T47D (cell line): ENCODE results near the gene MC5R.

ENCODE experiments used
- DNase-seq, 2 experiments: peaks; one replicate each; pipeline versions ENCODE4 v3.0.0 to v3.0.0-alpha.2; 2011 to 2012; ENCODE audit warnings: low read depth in 1 of 2, low spot score in 1 of 2
- JUND ChIP-seq: IDR thresholded peaks from 2 replicates; pipeline ENCODE4 v1.6.1; 2012; ENCODE audit warnings: low read depth
- in situ Hi-C: cut with HindIII; loops from 2 replicates; pipeline ENCODE4 v1.10.0; 2016; ENCODE audit warnings: low sequenced_read_pairs, low pct_unique_long_range_greater_than_20kb

MC5R gene

GRCh38 chr18:13871701-13872100, 47.8 kb downstream of the MC5R start:
- in situ Hi-C loops = no loop called here
- TF ChIP-seq JUND = no peak
- DNase-seq = no peak

GRCh38 chr18:13872373-13872772, 48.4 kb downstream of the MC5R start:
- TF ChIP-seq JUND = no peak
- DNase-seq = no peak
- in situ Hi-C loops = no loop called here

GRCh38 chr18:13872932-13873331, 49.0 kb downstream of the MC5R start:
- TF ChIP-seq JUND = no peak
- DNase-seq = no peak
- in situ Hi-C loops = no loop called here

- in situ Hi-C loops = no loop called here
- no peak for TF ChIP-seq JUND
- DNase-seq = peak in 1 of 2 experiments; percentile 6
These were observed 50.6 kb downstream of the MC5R start for GRCh38 chr18:13874558-13874957.
